Measurements from ENCODE around the gene P3H4. TPM values are rescaled to one million over a fixed set of nuclear protein-coding genes. Genes with fewer than 3 reads are reported as not detected.

P3H4 gene
- total RNA-seq, 1 experiment from 2014 or later, result 29.6 TPM

DNA sequence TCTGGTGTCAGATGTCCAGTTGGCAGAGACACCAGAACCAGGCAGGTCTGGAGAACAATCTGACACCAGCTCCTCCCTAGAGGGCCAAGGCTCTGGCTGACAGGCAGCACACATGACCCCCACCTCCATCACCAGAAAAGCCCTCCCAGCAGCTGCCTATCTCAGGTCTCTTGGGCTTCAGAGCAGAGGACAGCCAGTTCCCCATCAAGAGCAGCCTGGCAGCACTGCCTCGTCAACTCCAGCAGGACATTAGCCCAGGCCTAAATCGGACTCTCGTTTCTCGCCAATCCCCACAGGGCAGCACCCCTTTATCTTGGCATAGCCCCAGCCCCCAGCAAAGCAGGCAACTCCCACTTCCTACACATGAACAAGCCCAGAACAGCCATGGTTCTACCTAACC is 29.6 kb downstream of the P3H4 start:
- ChIA-PET POLR2A (ENCODE audit: unreplicated experiment) (no interaction called here), CTCF (no interaction called here)
- Histone ChIP-seq H2AFZ (ENCODE audit: low read length) (no peak overlapping the region), H4K20me1 (ENCODE audit: low read length) (peaks cover 44% of the 10 kb centered on the region), H3K4me2 (ENCODE audit: low read length) (no peak overlapping the region), H3K9ac (ENCODE audit: low read length) (no peak overlapping the region), H3K9me3 (ENCODE audit: low read length) (no peaks in the 10 kb centered on the region), H3K4me3 (ENCODE audit: low read length) (no peak overlapping the region), H3K9me2 (replicated peaks; ENCODE audit: low read length) (no peaks in the 10 kb centered on the region), H3K79me2 (ENCODE audit: low read length) (peaks cover 64% of the 10 kb centered on the region), H3K4me1 (ENCODE audit: insufficient read depth, low read length) (peaks cover 30% of the 10 kb centered on the region), H3K27me3 (ENCODE audit: low read length) (no peaks in the 10 kb centered on the region), H3K36me3 (ENCODE audit: low read depth, low read length) (no peaks in the 10 kb centered on the region; the same call in 1 of the 2 replicates), H3F3A (ENCODE audit: low read length, unreplicated experiment) (no peaks in the 10 kb centered on the region), H3K27ac (ENCODE audit: low read length) (no peak overlapping the region)
- intact Hi-C loops (cut with micrococcal nuclease), result no loop called here
- no TSS peak for BruUV-seq (replicated peaks)
- ATAC-seq, result no peak
- DNase-seq, result no peak
- TF ChIP-seq EZH2phosphoT487 (IDR thresholded peaks at IDR 0.05; ENCODE audit: borderline replicate concordance, low read length) (no peak), EZH2 (IDR thresholded peaks at IDR 0.05; ENCODE audit: low read length, unreplicated experiment) (no peak)
- TF ChIP-seq, protein P1, sequence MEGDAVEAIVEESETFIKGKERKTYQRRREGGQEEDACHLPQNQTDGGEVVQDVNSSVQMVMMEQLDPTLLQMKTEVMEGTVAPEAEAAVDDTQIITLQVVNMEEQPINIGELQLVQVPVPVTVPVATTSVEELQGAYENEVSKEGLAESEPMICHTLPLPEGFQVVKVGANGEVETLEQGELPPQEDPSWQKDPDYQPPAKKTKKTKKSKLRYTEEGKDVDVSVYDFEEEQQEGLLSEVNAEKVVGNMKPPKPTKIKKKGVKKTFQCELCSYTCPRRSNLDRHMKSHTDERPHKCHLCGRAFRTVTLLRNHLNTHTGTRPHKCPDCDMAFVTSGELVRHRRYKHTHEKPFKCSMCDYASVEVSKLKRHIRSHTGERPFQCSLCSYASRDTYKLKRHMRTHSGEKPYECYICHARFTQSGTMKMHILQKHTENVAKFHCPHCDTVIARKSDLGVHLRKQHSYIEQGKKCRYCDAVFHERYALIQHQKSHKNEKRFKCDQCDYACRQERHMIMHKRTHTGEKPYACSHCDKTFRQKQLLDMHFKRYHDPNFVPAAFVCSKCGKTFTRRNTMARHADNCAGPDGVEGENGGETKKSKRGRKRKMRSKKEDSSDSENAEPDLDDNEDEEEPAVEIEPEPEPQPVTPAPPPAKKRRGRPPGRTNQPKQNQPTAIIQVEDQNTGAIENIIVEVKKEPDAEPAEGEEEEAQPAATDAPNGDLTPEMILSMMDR (conservative IDR thresholded peaks at IDR 0.05; ENCODE audit: low read depth, low read length), result no peak

DNA sequence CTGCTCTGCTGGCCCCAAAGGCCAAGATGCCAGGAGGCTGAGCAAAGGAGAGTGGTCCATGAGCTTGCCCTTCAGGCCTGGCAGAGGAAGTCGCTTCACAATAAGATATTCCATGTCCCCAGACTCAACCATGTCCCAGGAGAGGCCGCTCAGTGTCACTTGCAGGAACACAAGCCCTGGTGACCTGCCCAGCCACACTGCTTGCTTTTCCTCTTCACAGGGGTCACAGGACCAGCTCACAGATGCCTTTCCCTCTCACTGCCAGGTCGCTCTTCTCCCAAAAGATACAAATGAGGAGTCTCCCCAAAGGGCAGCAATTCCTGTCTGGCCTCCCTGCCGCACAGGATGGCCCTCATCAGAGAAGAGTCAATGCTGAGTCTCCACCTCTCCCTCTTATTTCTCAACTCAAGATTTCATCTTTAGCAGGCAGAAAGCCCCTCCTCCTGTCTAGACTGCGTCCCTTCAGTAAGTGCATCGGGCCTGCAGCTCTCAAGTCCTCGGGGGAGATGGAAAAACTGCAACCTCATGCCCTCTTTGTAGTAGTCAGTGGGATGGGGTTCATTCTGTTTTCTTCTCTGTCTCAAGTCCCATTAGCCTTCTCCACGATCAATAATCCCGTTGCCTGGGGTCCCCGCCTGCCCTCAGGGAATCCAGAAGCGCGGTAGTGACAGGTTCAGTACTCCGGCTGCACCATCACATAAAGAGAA is 30.2 kb downstream of the P3H4 start:
- POLR2A ChIA-PET (ENCODE audit: unreplicated experiment), result no interaction called here
- H3K36me3 ChIP-seq (ENCODE audit: low read depth, low read length), result no peaks in the 10 kb centered on the region; the same call in 1 of the 2 replicates

More for the DNA sequence above, 30.2 kb downstream of the P3H4 start:
- Histone ChIP-seq H3K4me3 (ENCODE audit: low read length) (no peak overlapping the region), H2AFZ (ENCODE audit: low read length) (no peak overlapping the region), H3K79me2 (ENCODE audit: low read length) (peaks cover 64% of the 10 kb centered on the region), H3K27ac (ENCODE audit: low read length) (no peak overlapping the region), H3K27me3 (ENCODE audit: low read length) (no peaks in the 10 kb centered on the region), H3K4me1 (ENCODE audit: insufficient read depth, low read length) (peaks cover 32% of the 10 kb centered on the region), H4K20me1 (ENCODE audit: low read length) (peaks cover 47% of the 10 kb centered on the region), H3F3A (ENCODE audit: low read length, unreplicated experiment) (no peaks in the 10 kb centered on the region), H3K9me2 (replicated peaks; ENCODE audit: low read length) (no peaks in the 10 kb centered on the region), H3K9ac (ENCODE audit: low read length) (no peak overlapping the region), H3K4me2 (ENCODE audit: low read length) (no peak overlapping the region), H3K9me3 (ENCODE audit: low read length) (no peaks in the 10 kb centered on the region)
- ATAC-seq (no peak), DNase-seq (no peak)
- intact Hi-C loops (cut with micrococcal nuclease), result no loop called here
- TF ChIP-seq, protein P1 (conservative IDR thresholded peaks at IDR 0.05; ENCODE audit: low read depth, low read length), result no peak
- TF ChIP-seq EZH2 (IDR thresholded peaks at IDR 0.05; ENCODE audit: low read length, unreplicated experiment) (no peak), EZH2phosphoT487 (IDR thresholded peaks at IDR 0.05; ENCODE audit: borderline replicate concordance, low read length) (no peak)
- BruUV-seq (replicated peaks), result no TSS peak
- CTCF ChIA-PET, result interaction anchor here (1.0 kb wide), 1 partner anchor 20 kb away, joined by 3 read pairs; no protein-coding TSS in a partner anchor
